DND-41 (cell line): ENCODE measurements around the gene RHBDF2.

ENCODE experiments used
- ATAC-seq: fragments of 200-7000 bp; cut with Tn5 transposase; 3 replicates; pipeline ENCODE4 v1.9.1; 2021; ENCODE audit warnings: low read depth; ENCODE audit not compliant: insufficient read depth
- DNase-seq: peaks from one replicate; pipeline ENCODE4 v3.0.0-alpha.2; 2020
- H2AFZ ChIP-seq: 2 replicates; pipeline ENCODE4 v1.6.0; 2012; ENCODE audit warnings: low read depth, low read length
- H3K27ac ChIP-seq: 2 replicates; pipeline ENCODE4 v1.5.1; 2012; ENCODE audit warnings: low read length, inconsistent platforms
- H3K27me3 ChIP-seq: fragments of 200-600 bp; sonication (generic); 2 replicates; pipeline ENCODE4 v1.6.0; 2012; ENCODE audit warnings: low read length, mild to moderate bottlenecking, inconsistent platforms; ENCODE audit not compliant: insufficient read depth, poor library complexity
- H3K36me3 ChIP-seq: 2 replicates; pipeline ENCODE4 v1.5.1; 2012; ENCODE audit warnings: low read length, inconsistent platforms; ENCODE audit not compliant: insufficient read depth
- H3K4me1 ChIP-seq: 2 replicates; pipeline ENCODE4 v1.5.1; 2012; ENCODE audit warnings: mild to moderate bottlenecking, low read length; ENCODE audit not compliant: insufficient read depth
- H3K4me2 ChIP-seq: 2 replicates; pipeline ENCODE4 v1.6.0; 2012; ENCODE audit warnings: mild to moderate bottlenecking, moderate library complexity, low read length, inconsistent platforms; ENCODE audit not compliant: insufficient read depth
- H3K4me3 ChIP-seq, 2 experiments: fragments of 200-600 bp in 1 of 2; shearing (Covaris generic) in 1 of 2; 2 replicates each; pipeline ENCODE4 v1.5.1; 2012 to 2016; ENCODE audit warnings: inconsistent platforms in 2 of 2, low read length in 2 of 2, mild to moderate bottlenecking in 2 of 2, low read depth in 1 of 2, moderate library complexity in 1 of 2
- H3K79me2 ChIP-seq: 2 replicates; pipeline ENCODE4 v1.6.0; 2012; ENCODE audit warnings: low read length, inconsistent platforms; ENCODE audit not compliant: insufficient read depth
- H3K9ac ChIP-seq: 2 replicates; pipeline ENCODE4 v1.6.0; 2012; ENCODE audit warnings: low read depth, mild to moderate bottlenecking, inconsistent platforms, low read length, moderate library complexity
- H3K9me3 ChIP-seq: 2 replicates; pipeline ENCODE4 v1.5.1; 2012; ENCODE audit warnings: low read length, moderate library complexity, mild to moderate bottlenecking, inconsistent platforms; ENCODE audit not compliant: insufficient read depth, severe bottlenecking
- H4K20me1 ChIP-seq: 2 replicates; pipeline ENCODE4 v1.6.0; 2012; ENCODE audit warnings: low read length; ENCODE audit not compliant: insufficient read depth
- EZH2 ChIP-seq: IDR thresholded peaks from 3 replicates; pipeline ENCODE4 v1.6.1; 2012; ENCODE audit warnings: borderline replicate concordance, low read depth, mild to moderate bottlenecking, moderate library complexity, low read length, inconsistent platforms; ENCODE audit not compliant: severe bottlenecking
- TF ChIP-seq, protein P1 (sequence below): IDR thresholded peaks from 2 replicates; pipeline ENCODE4 v1.5.1; 2012; ENCODE audit warnings: borderline replicate concordance, low read length, moderate library complexity, mild to moderate bottlenecking; ENCODE audit not compliant: poor library complexity, severe bottlenecking; ENCODE audit errors: extremely low read depth

Gene RHBDF2

GRCh38 chr17:76513306-76513692 is 12.1 kb upstream of the RHBDF2 start:
- H3K4me1 ChIP-seq, result peaks cover 7% of the 10 kb centered on the region
- H3K27me3 ChIP-seq, result no peaks in the 10 kb centered on the region
- H2AFZ ChIP-seq, result no peak overlapping the region
- H4K20me1 ChIP-seq, result no peaks in the 10 kb centered on the region
- no peak overlapping the region for H3K9ac ChIP-seq
- DNase-seq (no peak), ATAC-seq (no peak)
- no peaks in the 10 kb centered on the region for H3K36me3 ChIP-seq
- H3K4me3 ChIP-seq, result no peak overlapping the region
- TF ChIP-seq, protein P1, sequence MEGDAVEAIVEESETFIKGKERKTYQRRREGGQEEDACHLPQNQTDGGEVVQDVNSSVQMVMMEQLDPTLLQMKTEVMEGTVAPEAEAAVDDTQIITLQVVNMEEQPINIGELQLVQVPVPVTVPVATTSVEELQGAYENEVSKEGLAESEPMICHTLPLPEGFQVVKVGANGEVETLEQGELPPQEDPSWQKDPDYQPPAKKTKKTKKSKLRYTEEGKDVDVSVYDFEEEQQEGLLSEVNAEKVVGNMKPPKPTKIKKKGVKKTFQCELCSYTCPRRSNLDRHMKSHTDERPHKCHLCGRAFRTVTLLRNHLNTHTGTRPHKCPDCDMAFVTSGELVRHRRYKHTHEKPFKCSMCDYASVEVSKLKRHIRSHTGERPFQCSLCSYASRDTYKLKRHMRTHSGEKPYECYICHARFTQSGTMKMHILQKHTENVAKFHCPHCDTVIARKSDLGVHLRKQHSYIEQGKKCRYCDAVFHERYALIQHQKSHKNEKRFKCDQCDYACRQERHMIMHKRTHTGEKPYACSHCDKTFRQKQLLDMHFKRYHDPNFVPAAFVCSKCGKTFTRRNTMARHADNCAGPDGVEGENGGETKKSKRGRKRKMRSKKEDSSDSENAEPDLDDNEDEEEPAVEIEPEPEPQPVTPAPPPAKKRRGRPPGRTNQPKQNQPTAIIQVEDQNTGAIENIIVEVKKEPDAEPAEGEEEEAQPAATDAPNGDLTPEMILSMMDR, result no peak
- TF ChIP-seq EZH2, result no peak
- H3K9me3 ChIP-seq, result no peaks in the 10 kb centered on the region
- no peaks in the 10 kb centered on the region for H3K79me2 ChIP-seq
- H3K27ac ChIP-seq, result no peak overlapping the region
- no peak overlapping the region for H3K4me2 ChIP-seq

GRCh38 chr17:76512366-76513305 is 11.4 kb upstream of the RHBDF2 start:
- Histone ChIP-seq H3K4me3 (no peak overlapping the region), H2AFZ (no peak overlapping the region), H3K9me3 (no peaks in the 10 kb centered on the region), H3K79me2 (no peaks in the 10 kb centered on the region), H3K4me1 (peaks cover 7% of the 10 kb centered on the region), H3K9ac (no peak overlapping the region), H3K36me3 (no peaks in the 10 kb centered on the region), H3K27me3 (peaks cover 5% of the 10 kb centered on the region), H4K20me1 (no peaks in the 10 kb centered on the region), H3K27ac (no peak overlapping the region), H3K4me2 (no peak overlapping the region)
- ATAC-seq (no peak), DNase-seq (no peak)
- no peak for TF ChIP-seq EZH2
- TF ChIP-seq, protein P1, result no peak

- peaks cover 7% of the 10 kb centered on the region for H3K4me1 ChIP-seq
Measured at GRCh38 chr17:76511668-76512365, 10.6 kb upstream of the RHBDF2 start.

More at GRCh38 chr17:76511668-76512365, 10.6 kb upstream of the RHBDF2 start:
- no peaks in the 10 kb centered on the region for H3K9me3 ChIP-seq
- ATAC-seq (no peak), DNase-seq (no peak)
- H3K36me3 ChIP-seq, result no peaks in the 10 kb centered on the region
- H3K27ac ChIP-seq, result no peak overlapping the region
- no peak overlapping the region for H3K4me2 ChIP-seq
- no peak overlapping the region for H3K9ac ChIP-seq
- no peak overlapping the region for H2AFZ ChIP-seq
- TF ChIP-seq, protein P1, result no peak
- TF ChIP-seq EZH2, result no peak
- H3K27me3 ChIP-seq, result peaks cover 11% of the 10 kb centered on the region
- no peak overlapping the region for H3K4me3 ChIP-seq
- H3K79me2 ChIP-seq, result no peaks in the 10 kb centered on the region
- no peaks in the 10 kb centered on the region for H4K20me1 ChIP-seq
